ENCODE measurements around the gene SMCHD1.
"Not testable (repeated sequence)": the region's sequence is repeated elsewhere in the genome, so short reads cannot be mapped to it uniquely, and the experiment has no call there.

- TF ChIP-seq CTCF (IDR thresholded peaks at IDR 0.05); EZH2 (IDR thresholded peaks at IDR 0.05; ENCODE audit: borderline replicate concordance, insufficient read depth, low read depth, low read length, poor library complexity, severe bottlenecking): not testable (repeated sequence)
These were observed 196.9 kb downstream of the SMCHD1 start for GRCh38 chr18:2852460-2852859.
